Fibroblast of mammary gland (primary cell): ENCODE data around the gene SLFNL1.
A peak's percentile ranks its signal among the peaks of the same experiment; 100 is the strongest.

ENCODE experiments used
- DNase-seq: peaks from one replicate; pipeline ENCODE4 v3.0.0-alpha.2; 2010; ENCODE audit warnings: low read depth
- H3K4me3 ChIP-seq: 2 replicates; pipeline ENCODE4 v1.5.1; 2011; ENCODE audit warnings: low read depth, mild to moderate bottlenecking, low read length, moderate library complexity; ENCODE audit not compliant: control insufficient read depth
- TF ChIP-seq, protein P1 (sequence below): conservative IDR thresholded peaks from 2 replicates; pipeline ENCODE4 v1.5.1; 2011; ENCODE audit warnings: low read depth, low read length, inconsistent platforms; ENCODE audit not compliant: control insufficient read depth, insufficient read depth

Gene SLFNL1

DNA sequence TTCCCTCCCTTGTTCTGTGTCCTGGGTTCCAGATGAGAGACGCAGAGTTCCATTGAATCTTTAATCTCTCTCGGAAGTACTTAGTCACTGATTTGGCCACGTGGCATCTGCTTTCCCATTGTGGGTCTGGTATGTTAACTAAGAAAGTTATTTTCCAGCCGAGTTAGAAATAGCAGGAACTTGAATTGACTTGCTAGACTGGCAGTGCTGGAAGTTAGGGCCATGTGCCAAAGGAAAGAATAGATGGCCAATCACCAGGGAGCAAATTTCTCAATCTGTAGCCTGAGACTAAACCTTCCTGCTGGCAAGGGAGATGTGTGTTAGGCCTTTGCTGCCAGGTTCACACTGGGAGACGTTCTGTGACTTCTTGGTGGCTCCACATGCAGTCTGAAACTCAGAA, 24.2 kb upstream of the SLFNL1 start:
- no peak overlapping the region for H3K4me3 ChIP-seq
- peak; percentile 63 for DNase-seq

GRCh38 chr1:41044187-41044586, 22.7 kb upstream of the SLFNL1 start:
- H3K4me3 ChIP-seq = no peak overlapping the region
- DNase-seq = no peak
- TF ChIP-seq, protein P1, sequence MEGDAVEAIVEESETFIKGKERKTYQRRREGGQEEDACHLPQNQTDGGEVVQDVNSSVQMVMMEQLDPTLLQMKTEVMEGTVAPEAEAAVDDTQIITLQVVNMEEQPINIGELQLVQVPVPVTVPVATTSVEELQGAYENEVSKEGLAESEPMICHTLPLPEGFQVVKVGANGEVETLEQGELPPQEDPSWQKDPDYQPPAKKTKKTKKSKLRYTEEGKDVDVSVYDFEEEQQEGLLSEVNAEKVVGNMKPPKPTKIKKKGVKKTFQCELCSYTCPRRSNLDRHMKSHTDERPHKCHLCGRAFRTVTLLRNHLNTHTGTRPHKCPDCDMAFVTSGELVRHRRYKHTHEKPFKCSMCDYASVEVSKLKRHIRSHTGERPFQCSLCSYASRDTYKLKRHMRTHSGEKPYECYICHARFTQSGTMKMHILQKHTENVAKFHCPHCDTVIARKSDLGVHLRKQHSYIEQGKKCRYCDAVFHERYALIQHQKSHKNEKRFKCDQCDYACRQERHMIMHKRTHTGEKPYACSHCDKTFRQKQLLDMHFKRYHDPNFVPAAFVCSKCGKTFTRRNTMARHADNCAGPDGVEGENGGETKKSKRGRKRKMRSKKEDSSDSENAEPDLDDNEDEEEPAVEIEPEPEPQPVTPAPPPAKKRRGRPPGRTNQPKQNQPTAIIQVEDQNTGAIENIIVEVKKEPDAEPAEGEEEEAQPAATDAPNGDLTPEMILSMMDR = no peak

More for the DNA sequence above, 24.2 kb upstream of the SLFNL1 start:
- TF ChIP-seq, protein P1 = no peak

DNA sequence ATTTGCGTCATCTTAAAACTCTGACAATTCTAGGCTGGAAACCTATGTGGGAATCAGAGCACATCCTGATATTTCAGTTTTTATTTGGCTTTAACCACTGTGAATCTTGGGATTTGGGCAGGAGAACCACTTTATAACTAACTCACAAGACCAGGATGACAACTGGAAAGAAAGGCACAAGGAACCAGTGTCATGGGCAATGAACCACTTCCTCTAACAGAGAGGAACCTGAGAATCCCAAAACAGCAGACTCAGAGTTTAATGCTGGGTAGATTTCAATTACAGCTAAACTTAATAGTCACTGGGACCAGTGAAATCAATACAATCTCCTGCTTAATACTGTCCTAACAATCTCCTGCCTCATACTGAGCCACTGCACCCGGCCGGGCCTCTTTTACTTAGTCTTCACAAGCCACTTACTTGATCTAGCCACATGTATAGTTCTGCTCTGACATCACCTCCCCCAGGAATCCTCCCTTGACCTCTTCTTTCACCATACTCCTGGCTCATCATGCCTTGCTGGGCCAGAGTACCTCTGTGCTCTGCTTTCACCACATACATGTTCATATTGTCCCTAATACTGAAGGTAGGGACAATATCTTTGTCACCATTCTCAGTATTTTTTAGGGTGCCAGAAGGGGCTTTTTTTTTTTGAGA, 20.2 kb upstream of the SLFNL1 start:
- TF ChIP-seq, protein P1 = no peak
- peak; percentile 59 for DNase-seq
- H3K4me3 ChIP-seq = no peak overlapping the region

DNA sequence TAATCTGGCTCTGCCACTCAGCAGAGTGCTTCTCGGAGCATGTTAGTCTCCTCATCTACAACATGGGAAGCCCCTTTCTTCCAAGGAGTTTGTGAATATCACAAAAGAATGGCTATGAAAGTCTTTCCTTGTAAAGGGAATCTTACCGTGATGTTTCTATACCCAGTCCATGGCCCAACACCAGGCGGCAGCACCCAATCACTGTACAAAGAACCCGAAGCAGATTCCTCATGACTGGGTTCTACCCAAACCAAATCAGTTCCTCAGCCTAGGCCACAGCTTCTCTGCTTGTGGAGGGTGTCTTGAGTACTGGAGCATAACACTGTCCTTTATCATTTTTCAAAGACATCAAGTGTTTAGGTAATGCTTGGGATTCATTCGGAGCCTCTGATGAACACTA, 16.6 kb upstream of the SLFNL1 start:
- no peak overlapping the region for H3K4me3 ChIP-seq
- peak; percentile 15 for DNase-seq
- TF ChIP-seq, protein P1 = peak; percentile 27

- no peak for DNase-seq
- no peak overlapping the region for H3K4me3 ChIP-seq
- TF ChIP-seq, protein P1 = no peak
Measured at GRCh38 chr1:41037116-41037903, 15.8 kb upstream of the SLFNL1 start.

DNA sequence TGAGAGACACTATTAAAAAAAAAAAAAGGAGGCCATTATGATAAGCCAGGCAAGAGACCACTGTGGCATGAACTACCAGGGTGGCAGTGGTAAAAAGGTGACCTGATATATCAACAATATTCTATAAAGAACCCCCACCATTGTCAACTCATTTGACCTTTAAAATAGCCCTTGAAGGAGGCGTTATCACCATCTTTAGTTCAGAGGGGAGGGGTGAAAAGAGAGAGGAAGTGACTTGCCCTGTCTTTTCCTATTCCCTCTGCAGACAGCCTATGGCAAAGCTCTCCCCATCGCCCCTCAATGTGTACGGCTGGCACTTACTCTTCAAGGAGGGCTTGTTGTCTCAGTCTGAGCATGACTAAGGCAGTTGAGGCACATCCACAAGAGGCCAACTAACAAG, 11.7 kb upstream of the SLFNL1 start:
- TF ChIP-seq, protein P1 = no peak
- H3K4me3 ChIP-seq = no peak overlapping the region
- no peak for DNase-seq
